ENCODE results near the gene SMYD3.
"Not testable (repeated sequence)": the region's sequence is repeated elsewhere in the genome, so short reads cannot be mapped to it uniquely, and the experiment has no call there.

- TF ChIP-seq FOXK2, ZNF384, NFRKB, TARDBP (IDR thresholded peaks at IDR 0.05): not testable (repeated sequence)
Observed at GRCh38 chr1:245774931-245775330, 732.1 kb downstream of the SMYD3 start.

Measured in HEK293T (cell line).